Neural cell (in vitro differentiated cells): ENCODE data around the gene CNST. TPM values are rescaled to one million over a fixed set of nuclear protein-coding genes. Genes with fewer than 3 reads are reported as not detected.

Experiments
- H2AFZ ChIP-seq: fragments of 200-600, 300-800 bp; sonication (generic), shearing (Covaris generic); 2 replicates; pipeline ENCODE4 v1.6.0; 2014; ENCODE audit warnings: low read depth, mild to moderate bottlenecking, antibody characterized with exemption, low read length, moderate library complexity
- H3F3A ChIP-seq: fragments of 200-600 bp; shearing (Covaris generic); 2 replicates; pipeline ENCODE4 v1.6.1; 2016; ENCODE audit warnings: mild to moderate bottlenecking, moderate library complexity, mixed read lengths, antibody characterized with exemption, low read length; ENCODE audit not compliant: insufficient read depth, poor library complexity, severe bottlenecking
- H3K27ac ChIP-seq: fragments of 200-600, 300-800 bp; sonication (generic), shearing (Covaris generic); 2 replicates; pipeline ENCODE4 v1.5.1; 2014; ENCODE audit warnings: mild to moderate bottlenecking, low read length, moderate library complexity
- H3K27me3 ChIP-seq: fragments of 300-800, 200-600 bp; sonication (generic), shearing (Covaris generic); 2 replicates; pipeline ENCODE4 v1.6.0; 2014; ENCODE audit warnings: mild to moderate bottlenecking, low read depth, low read length, moderate library complexity; ENCODE audit not compliant: insufficient read depth
- H3K36me3 ChIP-seq: fragments of 300-800, 200-600 bp; sonication (generic), shearing (Covaris generic); 2 replicates; pipeline ENCODE4 v1.5.1; 2014; ENCODE audit warnings: mild to moderate bottlenecking, antibody characterized with exemption, low read length, moderate library complexity; ENCODE audit not compliant: insufficient read depth
- H3K4me2 ChIP-seq: fragments of 300-800, 200-600 bp; sonication (generic), shearing (Covaris generic); 2 replicates; pipeline ENCODE4 v1.6.0; 2014; ENCODE audit warnings: mild to moderate bottlenecking, low read length
- H3K4me3 ChIP-seq: fragments of 300-800, 200-600 bp; sonication (generic), shearing (Covaris generic); 2 replicates; pipeline ENCODE4 v1.5.1; 2014; ENCODE audit warnings: mild to moderate bottlenecking, low read length, moderate library complexity
- H3K79me2 ChIP-seq: fragments of 200-600 bp; shearing (Covaris generic); replicated peaks from 2 replicates; pipeline ENCODE4 v1.6.0; 2014; ENCODE audit warnings: mild to moderate bottlenecking, low read length, moderate library complexity; ENCODE audit not compliant: insufficient read depth
- H3K9ac ChIP-seq: fragments of 300-800, 200-600 bp; sonication (generic), shearing (Covaris generic); 2 replicates; pipeline ENCODE4 v1.6.1; 2016; ENCODE audit warnings: mild to moderate bottlenecking, low read length, mixed read lengths
- H3K9me2 ChIP-seq: fragments of 200-600 bp; shearing (Covaris generic); 2 replicates; pipeline ENCODE4 v1.6.1; 2016; ENCODE audit warnings: mild to moderate bottlenecking, low read length, mixed read lengths; ENCODE audit not compliant: insufficient read depth
- H3K9me3 ChIP-seq: fragments of 200-600, 300-800 bp; sonication (generic), shearing (Covaris generic); 2 replicates; pipeline ENCODE4 v1.6.1; 2016; ENCODE audit warnings: mild to moderate bottlenecking, mixed run types, low read length, moderate library complexity, mixed read lengths
- H4K20me1 ChIP-seq: fragments of 200-600 bp; shearing (Covaris generic); 2 replicates; pipeline ENCODE4 v1.6.1; 2016; ENCODE audit warnings: mild to moderate bottlenecking, mixed run types; ENCODE audit not compliant: insufficient read depth
- CTCF ChIP-seq: fragments of 450-650 bp; IDR thresholded peaks from 2 replicates; pipeline ENCODE4 v1.5.1; 2014; ENCODE audit warnings: antibody characterized with exemption, mild to moderate bottlenecking, moderate library complexity; ENCODE audit not compliant: poor library complexity, severe bottlenecking
- EP300 ChIP-seq: fragments of 450-650 bp; conservative IDR thresholded peaks from 2 replicates; pipeline ENCODE4 v1.6.1; 2014; ENCODE audit warnings: antibody characterized with exemption, mild to moderate bottlenecking, moderate library complexity; ENCODE audit not compliant: poor library complexity, severe bottlenecking
- EZH2 ChIP-seq: fragments of 200-600, 300-800 bp; shearing (Covaris generic), sonication (generic); IDR thresholded peaks from 2 replicates; pipeline ENCODE4 v1.6.1; 2014; ENCODE audit warnings: antibody characterized with exemption, low read length, borderline replicate concordance, mild to moderate bottlenecking; ENCODE audit not compliant: insufficient read depth, poor library complexity, severe bottlenecking
- MXI1 ChIP-seq: fragments of 450-650 bp; conservative IDR thresholded peaks from 2 replicates; pipeline ENCODE4 v1.6.1; 2014; ENCODE audit warnings: antibody characterized with exemption, mild to moderate bottlenecking; ENCODE audit not compliant: poor library complexity, severe bottlenecking
- POLR2AphosphoS5 ChIP-seq: IDR thresholded peaks from 2 replicates; pipeline ENCODE4 v1.6.1; 2012
- REST ChIP-seq: IDR thresholded peaks from 2 replicates; pipeline ENCODE4 v1.6.1; 2012; ENCODE audit warnings: borderline replicate concordance
- SMC3 ChIP-seq: fragments of 450-650 bp; conservative IDR thresholded peaks from 2 replicates; pipeline ENCODE4 v1.6.1; 2014; ENCODE audit warnings: antibody characterized with exemption, mild to moderate bottlenecking, moderate library complexity; ENCODE audit not compliant: poor library complexity
- TAF1 ChIP-seq: IDR thresholded peaks from 2 replicates; pipeline ENCODE4 v1.6.1; 2012; ENCODE audit warnings: low read depth
- polyA plus RNA-seq: library from polyadenylated mRNA; depleted of rRNA; stranded (reverse); fragments of >200 nt; gene quantifications from 2 replicates; pipeline ENCODE4 v1.2.3, GENCODE V29; 2014

The CNST gene
- polyA plus RNA-seq, 1 donor from 2014 or later = 26.3 TPM

GRCh38 chr1:246583448-246584185 lies 17.4 kb downstream of the CNST start:
- no peaks in the 10 kb centered on the region for H3K27me3 ChIP-seq
- no peak overlapping the region for H3K4me3 ChIP-seq
- TF ChIP-seq TAF1 (no peak), MXI1 (no peak)
- no peaks in the 10 kb centered on the region for H3K9me3 ChIP-seq
- no peak overlapping the region for H3K4me2 ChIP-seq
- no peak overlapping the region for H2AFZ ChIP-seq
- no peaks in the 10 kb centered on the region for H3F3A ChIP-seq
- no peaks in the 10 kb centered on the region for H3K36me3 ChIP-seq
- peaks cover 7% of the 10 kb centered on the region for H3K79me2 ChIP-seq
- no peaks in the 10 kb centered on the region for H4K20me1 ChIP-seq
- no peak overlapping the region for H3K27ac ChIP-seq
- no peak overlapping the region for H3K9ac ChIP-seq
- H3K9me2 ChIP-seq = no peaks in the 10 kb centered on the region

GRCh38 chr1:246587032-246587431 lies 20.8 kb downstream of the CNST start:
- Histone ChIP-seq H3K36me3 (no peaks in the 10 kb centered on the region), H3K9me3 (no peaks in the 10 kb centered on the region), H3F3A (no peaks in the 10 kb centered on the region), H3K9ac (no peak overlapping the region), H3K4me3 (no peak overlapping the region), H3K79me2 (peaks cover 3% of the 10 kb centered on the region), H3K9me2 (no peaks in the 10 kb centered on the region), H3K4me2 (no peak overlapping the region), H3K27ac (no peak overlapping the region), H2AFZ (no peak overlapping the region), H4K20me1 (no peaks in the 10 kb centered on the region), H3K27me3 (no peaks in the 10 kb centered on the region)
- TF ChIP-seq REST (no peak), MXI1 (no peak)

GRCh38 chr1:246587606-246588005 lies 21.4 kb downstream of the CNST start:
- peaks cover 3% of the 10 kb centered on the region for H3K79me2 ChIP-seq
- H3K4me3 ChIP-seq = no peak overlapping the region
- H3K9me2 ChIP-seq = no peaks in the 10 kb centered on the region
- no peaks in the 10 kb centered on the region for H3K9me3 ChIP-seq
- H3K9ac ChIP-seq = no peak overlapping the region
- H4K20me1 ChIP-seq = no peaks in the 10 kb centered on the region
- no peak overlapping the region for H3K4me2 ChIP-seq
- H3K36me3 ChIP-seq = no peaks in the 10 kb centered on the region
- no peak for TF ChIP-seq SMC3
- TF ChIP-seq REST = no peak
- no peak for TF ChIP-seq POLR2AphosphoS5
- no peak for TF ChIP-seq MXI1
- TF ChIP-seq TAF1 = no peak
- TF ChIP-seq EP300 = no peak
- TF ChIP-seq CTCF = no peak
- TF ChIP-seq EZH2 = no peak
- H3K27ac ChIP-seq = no peak overlapping the region
- H3F3A ChIP-seq = no peaks in the 10 kb centered on the region
- no peak overlapping the region for H2AFZ ChIP-seq
- no peaks in the 10 kb centered on the region for H3K27me3 ChIP-seq
